Fibroblast of mammary gland (primary cell): ENCODE results near the gene PNMT.

Source experiments
- DNase-seq: peaks from one replicate; pipeline ENCODE4 v3.0.0-alpha.2; 2010; ENCODE audit warnings: low read depth
- H3K4me3 ChIP-seq: 2 replicates; pipeline ENCODE4 v1.5.1; 2011; ENCODE audit warnings: low read depth, mild to moderate bottlenecking, low read length, moderate library complexity; ENCODE audit not compliant: control insufficient read depth
- CTCF ChIP-seq: conservative IDR thresholded peaks from 2 replicates; pipeline ENCODE4 v1.5.1; 2011; ENCODE audit warnings: low read depth, low read length, inconsistent platforms; ENCODE audit not compliant: control insufficient read depth, insufficient read depth

Gene PNMT

GRCh38 chr17:39623356-39623950 is 44.8 kb upstream of the PNMT start:
- TF ChIP-seq CTCF, result peak; percentile 87
- DNase-seq, result peak; percentile 52

GRCh38 chr17:39624313-39624712 is 43.9 kb upstream of the PNMT start:
- TF ChIP-seq CTCF, result no peak
- H3K4me3 ChIP-seq, result no peak overlapping the region
- DNase-seq, result no peak

More at GRCh38 chr17:39623356-39623950, 44.8 kb upstream of the PNMT start:
- no peak overlapping the region for H3K4me3 ChIP-seq

- H3K4me3 ChIP-seq, result no peak overlapping the region
- peak; percentile 59 for DNase-seq
- no peak for TF ChIP-seq CTCF
Observed at GRCh38 chr17:39625198-39625785, 43.0 kb upstream of the PNMT start.

GRCh38 chr17:39626171-39627046 is 41.8 kb upstream of the PNMT start, which contains the start of gene PPP1R1B:
TSS of gene PPP1R1B (plus strand) at chr17:39626952. CDS start at chr17:39627393, 441 bp downstream.
- TF ChIP-seq CTCF, result no peak
- peak within 1 kb of the TSS; percentile 4 for H3K4me3 ChIP-seq
- DNase-seq, result no peak

- no peak for DNase-seq
- H3K4me3 ChIP-seq, result peak overlapping the region; percentile 4
- TF ChIP-seq CTCF, result no peak
Observed at GRCh38 chr17:39627047-39627711, 41.1 kb upstream of the PNMT start.
